Activated CD8-positive, alpha-beta memory T cell treated with anti-CD3 and anti-CD28 coated beads, Interleukin-2, amount 50 U/mL, for 48 hours (primary cell): ENCODE measurements around the gene TMBIM4.
"Not testable (repeated sequence)": the region's sequence is repeated elsewhere in the genome, so short reads cannot be mapped to it uniquely, and the experiment has no call there.

ENCODE experiments used
- DNase-seq: peaks from one replicate; pipeline ENCODE4 v3.0.0-alpha.2; 2020

Gene TMBIM4

GRCh38 chr12:66182956-66183355 is 13.2 kb upstream of the TMBIM4 start:
- no peak for DNase-seq

GRCh38 chr12:66176105-66176900 is 6.5 kb upstream of the TMBIM4 start:
- DNase-seq: no peak

- DNase-seq: not testable (repeated sequence)
Measured at GRCh38 chr12:66174391-66175325, 4.9 kb upstream of the TMBIM4 start.

GRCh38 chr12:66170606-66171005 is 810 bp upstream of the TMBIM4 start:
- no peak for DNase-seq

GRCh38 chr12:66168410-66168809 is 1.4 kb downstream of the TMBIM4 start:
- DNase-seq: no peak

GRCh38 chr12:66166561-66166960 is 3.2 kb downstream of the TMBIM4 start:
- no peak for DNase-seq

GRCh38 chr12:66165141-66165540 is 4.7 kb downstream of the TMBIM4 start:
- no peak for DNase-seq

- DNase-seq: no peak
Measured at GRCh38 chr12:66164349-66164821, 5.4 kb downstream of the TMBIM4 start.

GRCh38 chr12:66163289-66163688 is 6.5 kb downstream of the TMBIM4 start:
- DNase-seq: no peak

- DNase-seq: no peak
Measured at GRCh38 chr12:66162701-66163100, 7.1 kb downstream of the TMBIM4 start.

GRCh38 chr12:66160704-66161103 is 9.1 kb downstream of the TMBIM4 start:
- DNase-seq: no peak

GRCh38 chr12:66159123-66159522 is 10.7 kb downstream of the TMBIM4 start:
- DNase-seq: no peak

GRCh38 chr12:66156654-66157053 is 13.1 kb downstream of the TMBIM4 start:
- no peak for DNase-seq

- no peak for DNase-seq
Measured at GRCh38 chr12:66154776-66155175, 15.0 kb downstream of the TMBIM4 start.

GRCh38 chr12:66152732-66153131 is 17.1 kb downstream of the TMBIM4 start:
- DNase-seq: no peak

- DNase-seq: no peak
Measured at GRCh38 chr12:66149702-66150398, 19.9 kb downstream of the TMBIM4 start.

GRCh38 chr12:66144791-66145754 is 24.7 kb downstream of the TMBIM4 start:
- DNase-seq: no peak

- no peak for DNase-seq
Measured at GRCh38 chr12:66143868-66144267, 25.9 kb downstream of the TMBIM4 start.

GRCh38 chr12:66142826-66143225 is 27.0 kb downstream of the TMBIM4 start:
- no peak for DNase-seq

GRCh38 chr12:66141299-66141698 is 28.5 kb downstream of the TMBIM4 start:
- DNase-seq: no peak

- no peak for DNase-seq
Measured at GRCh38 chr12:66140731-66141130, 29.1 kb downstream of the TMBIM4 start.

- no peak for DNase-seq
Measured at GRCh38 chr12:66139328-66139727, 30.5 kb downstream of the TMBIM4 start.
